HepG2 (cell line): ENCODE results near the gene NT5DC2. TPM values are rescaled to one million over a fixed set of nuclear protein-coding genes. Genes with fewer than 3 reads are reported as not detected.
A peak's percentile ranks its signal among the peaks of the same experiment; 100 is the strongest.

Experiments
- BORCS8-MEF2B ChIP-seq: sonication (generic); formaldehyde crosslinking; IDR thresholded peaks from 2 replicates; pipeline ENCODE4 v1.8.0; 2022; ENCODE audit warnings: mild to moderate bottlenecking, missing genetic modification reagents
- CREB1 ChIP-seq, 2 experiments: fragments of 450-650 bp in 1 of 2; IDR thresholded peaks; 2 replicates each; pipeline ENCODE4 v1.6.1; 2016 to 2017; ENCODE audit warnings: control low read depth in 1 of 2, mild to moderate bottlenecking in 1 of 2, missing compliant biosample characterization in 1 of 2, missing genetic modification characterization in 1 of 2
- CREB3 ChIP-seq: sonication (generic); formaldehyde crosslinking; IDR thresholded peaks from 2 replicates; pipeline ENCODE4 v1.5.0; 2020; ENCODE audit warnings: missing genetic modification reagents
- ELF3 ChIP-seq: IDR thresholded peaks from 2 replicates; pipeline ENCODE4 v1.6.1; 2016; ENCODE audit warnings: missing genetic modification reagents, missing compliant biosample characterization
- ETS1 ChIP-seq: sonication (generic); formaldehyde crosslinking; IDR thresholded peaks from 2 replicates; pipeline ENCODE4 v1.4.0; 2020; ENCODE audit warnings: missing genetic modification reagents
- MAFK ChIP-seq, 2 experiments: IDR thresholded peaks in 1 of 2; conservative IDR thresholded peaks in 1 of 2; 2 replicates each; pipeline ENCODE4 v1.6.1; 2011; ENCODE audit warnings: improper control_type of control experiment in 2 of 2, low read length in 2 of 2
- NFKB2 ChIP-seq: sonication (generic); formaldehyde crosslinking; IDR thresholded peaks from 2 replicates; pipeline ENCODE4 v1.4.0; 2020; ENCODE audit warnings: missing genetic modification reagents, borderline replicate concordance
- NR1H2 ChIP-seq: sonication (generic); formaldehyde crosslinking; IDR thresholded peaks from 2 replicates; pipeline ENCODE4 v1.8.1; 2022; ENCODE audit warnings: low read depth, missing genetic modification reagents, borderline replicate concordance
- PLRG1 ChIP-seq: fragments of 450-650 bp; conservative IDR thresholded peaks from 2 replicates; pipeline ENCODE4 v1.6.1; 2016
- RBM22 ChIP-seq: fragments of 200-400 bp; formaldehyde crosslinking; optimal IDR thresholded peaks from 2 replicates; pipeline ENCODE3; 2017; ENCODE audit warnings: mild to moderate bottlenecking, low read length, moderate library complexity
- SMC3 ChIP-seq: IDR thresholded peaks from 2 replicates; pipeline ENCODE4 v1.6.1; 2011; ENCODE audit warnings: low read length, improper control_type of control experiment
- SOX6 ChIP-seq, 2 experiments: fragments of 450-650 bp in 1 of 2; sonication (generic) in 1 of 2; formaldehyde crosslinking in 1 of 2; IDR thresholded peaks; 2 replicates each; pipeline versions ENCODE4 v1.4.0 to v1.6.1; 2017 to 2020; ENCODE audit warnings: antibody characterized with exemption in 1 of 2, mild to moderate bottlenecking in 1 of 2, missing genetic modification reagents in 1 of 2
- ZC3H13 ChIP-seq: sonication (generic); formaldehyde crosslinking; IDR thresholded peaks from 2 replicates; pipeline ENCODE4 v1.8.1; 2023; ENCODE audit warnings: mild to moderate bottlenecking, missing genetic modification reagents, moderate library complexity
- ZFP1 ChIP-seq: IDR thresholded peaks from 2 replicates; pipeline ENCODE4 v1.6.1; 2016
- ZMYM3 ChIP-seq: sonication (generic); formaldehyde crosslinking; IDR thresholded peaks from 2 replicates; pipeline ENCODE4 v1.5.1; 2020; ENCODE audit warnings: mild to moderate bottlenecking, missing genetic modification reagents
- ZNF180 ChIP-seq: sonication (generic); formaldehyde crosslinking; IDR thresholded peaks from 2 replicates; pipeline ENCODE4 v1.4.0; 2020; ENCODE audit warnings: low read depth, missing genetic modification reagents, borderline replicate concordance
- ZNF24 ChIP-seq: fragments of 450-650 bp; IDR thresholded peaks from 2 replicates; pipeline ENCODE4 v1.6.1; 2017; ENCODE audit warnings: antibody characterized with exemption, mild to moderate bottlenecking
- ZNF296 ChIP-seq: sonication (generic); formaldehyde crosslinking; conservative IDR thresholded peaks from 2 replicates; pipeline ENCODE4 v1.5.0; 2020; ENCODE audit warnings: mild to moderate bottlenecking, missing genetic modification reagents
- ZNF576 ChIP-seq: sonication (generic); formaldehyde crosslinking; IDR thresholded peaks from 2 replicates; pipeline ENCODE4 v1.4.0; 2020; ENCODE audit warnings: mild to moderate bottlenecking, missing genetic modification reagents
- ZNF646 ChIP-seq: sonication (generic); formaldehyde crosslinking; IDR thresholded peaks from 2 replicates; pipeline ENCODE4 v1.9.0; 2021; ENCODE audit warnings: mild to moderate bottlenecking, missing genetic modification reagents
- ZZZ3 ChIP-seq: sonication (generic); formaldehyde crosslinking; IDR thresholded peaks from 2 replicates; pipeline ENCODE4 v1.4.0; 2020; ENCODE audit warnings: missing genetic modification reagents, mild to moderate bottlenecking, borderline replicate concordance
- polyA plus RNA-seq, 8 experiments: library from polyadenylated mRNA; depleted of rRNA in 3 of 8; stranded (reverse) in 7 of 8; unstranded in 1 of 8; fragments of >200 nt; fragmentation: Illumina TruSeq in 4 of 8; extraction: Trizol in 4 of 8; gene quantifications; 2 replicates each; pipeline versions ENCODE4 v1.2.1 to v1.2.3, GENCODE V29; 2011 to 2016; ENCODE audit warnings: low read depth in 4 of 8, missing spikeins in 1 of 8, mixed read lengths in 1 of 8; ENCODE audit not compliant: insufficient read depth in 1 of 8
- total RNA-seq, 5 experiments: library from RNA; depleted of rRNA; stranded (reverse); fragments of >200 nt; fragmentation: Illumina TruSeq; extraction: Trizol; gene quantifications; 2 replicates each; pipeline ENCODE4 v1.2.3, GENCODE V29; 2016; ENCODE audit warnings: low read depth in 1 of 5

NT5DC2 gene
- total and polyA plus RNA-seq, 2 of the 13 experiments (the other 11 are each of a cell fraction or from before 2014, with no cell fraction given): 131 to 240 TPM

GRCh38 chr3:52536369-52537164 is 2.9 kb upstream of the NT5DC2 start, which contains the start of gene UQCC5 (continued):
- TF ChIP-seq ZNF646 (CRISPR knock-in tag) (peak; percentile 35; the same call in 1 of the 2 replicates), RBM22 (no peak), ZNF180 (no peak), MAFK (conservative IDR thresholded peaks at IDR 0.05 in 1 of 2, IDR thresholded peaks at IDR 0.05 in 1 of 2; ENCODE audit: low read length in 2 of 2) (no peak), ETS1 (CRISPR knock-in tag) (peak; percentile 91; the same call in 1 of the 2 replicates), ZNF576 (no peak), ZNF296 (CRISPR knock-in tag) (no peak; the same call in 1 of the 2 replicates), ZZZ3 (CRISPR knock-in tag) (peak; percentile 83; the same call in 1 of the 2 replicates), SOX6 (IDR thresholded peaks at IDR 0.05) (no peak), SOX6 (CRISPR knock-in tag; IDR thresholded peaks at IDR 0.05) (peak; percentile 70), ZC3H13 (CRISPR knock-in tag) (peak; percentile 97), ZFP1 (CRISPR knock-in tag) (no peak), CREB3 (CRISPR knock-in tag) (peak; percentile 82; the same call in 1 of the 2 replicates), NFKB2 (CRISPR knock-in tag) (peak; percentile 94), PLRG1 (no peak), ZNF24 (no peak), CREB1 (IDR thresholded peaks at IDR 0.05) (peak; percentile 44; the same call in 1 of the 2 replicates), CREB1 (CRISPR knock-in tag; IDR thresholded peaks at IDR 0.05) (no peak), ELF3 (CRISPR knock-in tag) (peak; percentile 66; the same call in 1 of the 2 replicates), NR1H2 (CRISPR knock-in tag) (no peak; the same call in 1 of the 2 replicates), BORCS8-MEF2B (CRISPR knock-in tag) (peak; percentile 53; the same call in 1 of the 2 replicates), SMC3 (no peak), ZMYM3 (no peak)
